SK-N-MC (cell line): ENCODE measurements around the gene ITPKC.

Experiments
- EZH2 ChIP-seq: fragments of 200-600 bp; sonication (generic); IDR thresholded peaks from one replicate; pipeline ENCODE4 v1.6.1; 2017; ENCODE audit warnings: antibody characterized with exemption
- FOXP2 ChIP-seq: optimal IDR thresholded peaks from 2 replicates; pipeline ENCODE3; 2011; ENCODE audit warnings: mild to moderate bottlenecking, moderate library complexity; ENCODE audit not compliant: insufficient read depth; ENCODE audit errors: extremely low read length, control extremely low read depth
- POLR2AphosphoS5 ChIP-seq: IDR thresholded peaks from 2 replicates; pipeline ENCODE4 v1.6.1; 2012; ENCODE audit warnings: mild to moderate bottlenecking, low read depth, low read length, borderline replicate concordance

DNA sequence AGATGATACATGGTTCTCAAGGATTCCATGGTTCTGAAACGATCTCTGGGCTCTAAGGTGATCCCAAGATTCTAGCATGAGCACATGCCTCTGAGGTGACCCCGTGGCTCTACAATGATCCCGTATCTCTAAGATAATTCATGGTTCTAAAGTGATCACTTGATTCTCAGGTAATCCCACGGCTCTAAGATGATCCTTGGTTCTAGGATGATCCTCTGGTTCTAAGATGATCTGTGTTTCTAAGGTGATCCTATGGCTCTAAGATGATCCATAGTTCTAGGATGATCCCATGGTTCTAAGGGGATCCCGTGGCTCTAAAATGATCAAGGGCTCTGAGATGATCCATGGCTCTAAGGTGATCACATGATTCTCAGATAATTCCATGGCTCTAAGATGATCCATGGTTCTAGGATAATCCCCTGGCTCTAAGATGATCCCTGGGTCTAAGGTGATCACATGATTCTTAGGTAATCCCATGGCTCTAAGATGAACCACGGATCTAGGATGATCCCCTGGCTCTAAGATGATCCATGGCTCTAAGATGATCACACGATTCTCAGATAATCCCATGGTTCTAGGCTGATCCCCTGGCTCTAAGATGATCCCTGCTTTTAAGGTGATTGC, 47.8 kb upstream of the ITPKC start:
- no peak for TF ChIP-seq POLR2AphosphoS5
- TF ChIP-seq EZH2 = no peak
- TF ChIP-seq FOXP2 = no peak
